ENCODE results near the gene GLP1R.

- TF ChIP-seq CTCF (IDR thresholded peaks at IDR 0.05 in 4 of 5, conservative IDR thresholded peaks at IDR 0.05 in 1 of 5) (no peak), POLR2A (IDR thresholded peaks at IDR 0.05) (peak; percentile 71)
These were observed 66.4 kb downstream of the GLP1R start, which contains the start of gene SAYSD1 for GRCh38 chr6:39114704-39115599.

Data from gastrocnemius medialis (tissue), 4 donors.